ENCODE data around the gene NDUFA3. TPM values are rescaled to one million over a fixed set of nuclear protein-coding genes. Genes with fewer than 3 reads are reported as not detected.

Gene NDUFA3
- total and polyA plus RNA-seq, 2 of the 13 experiments (the other 11 are each of a cell fraction or from before 2014, with no cell fraction given) = 31.6 to 75.4 TPM

DNA sequence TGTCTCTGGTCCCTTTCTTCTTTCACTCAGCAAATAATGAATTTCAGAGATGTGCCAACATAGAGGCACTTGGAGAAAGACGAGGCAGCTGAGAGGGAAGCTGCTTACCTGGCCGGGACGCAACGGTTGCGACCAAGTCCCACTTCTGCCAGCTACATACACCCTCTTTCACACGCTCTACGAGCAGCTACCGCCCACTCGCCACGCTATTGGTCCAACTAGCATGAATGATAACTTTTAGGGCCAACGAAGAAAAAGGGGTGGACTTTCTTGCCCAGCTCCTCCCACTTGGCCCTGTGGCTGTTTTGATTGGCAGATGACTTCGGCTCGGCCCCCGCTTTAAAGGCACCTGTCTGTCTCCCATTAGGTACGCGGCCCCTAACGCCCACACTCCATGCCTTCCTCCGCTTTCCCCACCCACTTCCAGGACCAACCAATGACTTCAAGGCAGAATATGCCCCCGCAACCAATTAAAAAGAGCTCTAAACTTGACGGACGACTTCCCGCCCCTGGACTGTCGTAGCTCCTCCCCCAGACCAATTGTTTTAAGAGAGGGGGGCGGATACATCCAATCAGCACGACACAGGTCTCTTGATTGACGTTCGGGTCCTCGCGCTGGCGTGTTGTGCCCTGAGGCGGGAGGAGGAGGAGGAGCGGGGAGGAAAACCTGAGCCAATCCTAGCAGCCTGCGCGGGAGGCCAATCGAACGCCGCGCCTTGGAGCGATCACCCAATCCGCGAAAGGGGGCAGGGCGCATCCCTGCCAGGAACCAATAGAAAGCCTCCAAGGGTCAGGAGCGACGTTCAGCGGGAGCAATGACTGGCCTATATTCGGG lies 34.4 kb downstream of the NDUFA3 start (continued):
- TF ChIP-seq PRDM10 (CRISPR knock-in tag; IDR thresholded peaks at IDR 0.05; ENCODE audit: low read depth) = peak; percentile 16; the same call in 1 of the 2 replicates
- no peak; the same call in 1 of the 2 replicates for TF ChIP-seq PHF21A (CRISPR knock-in tag; IDR thresholded peaks at IDR 0.05)
- TF ChIP-seq ZNF570 (CRISPR knock-in tag; IDR thresholded peaks at IDR 0.05; ENCODE audit: borderline replicate concordance) = no peak
- TF ChIP-seq FOXO4 (CRISPR knock-in tag; conservative IDR thresholded peaks at IDR 0.05) = no peak
- TF ChIP-seq SMC3 (IDR thresholded peaks at IDR 0.05; ENCODE audit: low read length) = no peak
- TF ChIP-seq PITX1 (CRISPR knock-in tag; IDR thresholded peaks at IDR 0.05) = no peak
- TF ChIP-seq, protein P1, sequence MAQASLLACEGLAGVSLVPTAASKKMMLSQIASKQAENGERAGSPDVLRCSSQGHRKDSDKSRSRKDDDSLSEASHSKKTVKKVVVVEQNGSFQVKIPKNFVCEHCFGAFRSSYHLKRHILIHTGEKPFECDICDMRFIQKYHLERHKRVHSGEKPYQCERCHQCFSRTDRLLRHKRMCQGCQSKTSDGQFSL (CRISPR knock-in tag; IDR thresholded peaks at IDR 0.05) = no peak
- TF ChIP-seq CTCF (CRISPR knock-in tag; IDR thresholded peaks at IDR 0.05) = 0 out of 2 replicates have a peak, but pooled peaks have one; percentile 8
- peak; percentile 9; the same call in 1 of the 2 replicates for TF ChIP-seq ZNF607 (CRISPR knock-in tag; IDR thresholded peaks at IDR 0.05; ENCODE audit: borderline replicate concordance)
- TF ChIP-seq ZNF749 (CRISPR knock-in tag; IDR thresholded peaks at IDR 0.05; ENCODE audit: borderline replicate concordance) = no peak
- TF ChIP-seq, protein P2, sequence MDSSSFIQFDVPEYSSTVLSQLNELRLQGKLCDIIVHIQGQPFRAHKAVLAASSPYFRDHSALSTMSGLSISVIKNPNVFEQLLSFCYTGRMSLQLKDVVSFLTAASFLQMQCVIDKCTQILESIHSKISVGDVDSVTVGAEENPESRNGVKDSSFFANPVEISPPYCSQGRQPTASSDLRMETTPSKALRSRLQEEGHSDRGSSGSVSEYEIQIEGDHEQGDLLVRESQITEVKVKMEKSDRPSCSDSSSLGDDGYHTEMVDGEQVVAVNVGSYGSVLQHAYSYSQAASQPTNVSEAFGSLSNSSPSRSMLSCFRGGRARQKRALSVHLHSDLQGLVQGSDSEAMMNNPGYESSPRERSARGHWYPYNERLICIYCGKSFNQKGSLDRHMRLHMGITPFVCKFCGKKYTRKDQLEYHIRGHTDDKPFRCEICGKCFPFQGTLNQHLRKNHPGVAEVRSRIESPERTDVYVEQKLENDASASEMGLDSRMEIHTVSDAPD (CRISPR knock-in tag; IDR thresholded peaks at IDR 0.05) = no peak
- no peak for TF ChIP-seq STAT5B (CRISPR knock-in tag; IDR thresholded peaks at IDR 0.05)
- TF ChIP-seq ZNF530 (CRISPR knock-in tag; IDR thresholded peaks at IDR 0.05; ENCODE audit: low read depth) = no peak
- TF ChIP-seq ZFAT (CRISPR knock-in tag; conservative IDR thresholded peaks at IDR 0.05) = no peak
- TF ChIP-seq HOXA3 (CRISPR knock-in tag; IDR thresholded peaks at IDR 0.05) = peak; percentile 16; the same call in 1 of the 2 replicates
- no peak for TF ChIP-seq ZNF543 (CRISPR knock-in tag; IDR thresholded peaks at IDR 0.05)
- TF ChIP-seq ZNF574 (CRISPR knock-in tag; IDR thresholded peaks at IDR 0.05) = no peak
